Common myeloid progenitor, CD34-positive (primary cell): ENCODE data around the gene CPEB3.

Experiments used
- CTCF ChIA-PET: fragments of 350-600 bp; sonication (Branson Sonifier 250); formaldehyde crosslinking; loops from one replicate; lab custom pipeline; 2021; ENCODE audit warnings: antibody characterized with exemption; lab: Charles Lee
- POLR2A ChIA-PET: fragments of 350-600 bp; sonication (Branson Sonifier 250); formaldehyde crosslinking; loops from one replicate; lab custom pipeline; 2021; ENCODE audit warnings: antibody characterized with exemption; lab: Charles Lee
- DNase-seq, 3 donors: peaks; one replicate each; pipeline versions ENCODE4 v3.0.0 to v3.0.0-alpha.2; 2013
- H3K27ac ChIP-seq, 2 experiments: 1 replicate in 1 of 2; 2 replicates in 1 of 2; pipeline ENCODE4 v1.7.0; 2013; ENCODE audit warnings: inconsistent platforms in 2 of 2, low read length in 2 of 2, mild to moderate bottlenecking in 2 of 2, low read depth in 1 of 2, moderate library complexity in 1 of 2; ENCODE audit not compliant: severe bottlenecking in 2 of 2, insufficient read depth in 1 of 2, poor library complexity in 1 of 2
- H3K27me3 ChIP-seq, 5 experiments: replicated peaks in 2 of 5; 1 replicate in 3 of 5; 2 replicates in 2 of 5; pipeline versions ENCODE4 v1.6.1 to v1.7.0; 2013; ENCODE audit warnings: low read length in 4 of 5, mild to moderate bottlenecking in 2 of 5, moderate library complexity in 2 of 5, inconsistent platforms in 1 of 5; ENCODE audit not compliant: insufficient read depth in 5 of 5, control insufficient read depth in 4 of 5
- H3K36me3 ChIP-seq, 4 experiments: 1 replicate in 2 of 4; 2 replicates in 2 of 4; pipeline versions ENCODE4 v1.6.1 to v1.7.0; 2013; ENCODE audit warnings: low read length in 3 of 4, control low read depth in 1 of 4, mild to moderate bottlenecking in 1 of 4; ENCODE audit not compliant: control insufficient read depth in 4 of 4, insufficient read depth in 4 of 4
- H3K4me1 ChIP-seq, 4 experiments: 1 replicate in 3 of 4; 2 replicates in 1 of 4; pipeline versions ENCODE4 v1.6.1 to v1.7.1; 2013; ENCODE audit warnings: low read length in 3 of 4, mild to moderate bottlenecking in 3 of 4, control low read depth in 1 of 4, inconsistent platforms in 1 of 4, moderate library complexity in 1 of 4; ENCODE audit not compliant: control insufficient read depth in 4 of 4, insufficient read depth in 4 of 4; ENCODE audit errors: control extremely low read depth in 1 of 4
- H3K4me3 ChIP-seq, 7 experiments: 1 replicate in 4 of 7; 2 replicates in 3 of 7; pipeline versions ENCODE4 v1.5.1 to v1.7.0; 2013; ENCODE audit warnings: mild to moderate bottlenecking in 7 of 7, low read length in 6 of 7, moderate library complexity in 6 of 7, inconsistent platforms in 2 of 7, low read depth in 2 of 7, control low read depth in 1 of 7; ENCODE audit not compliant: insufficient read depth in 4 of 7, control insufficient read depth in 1 of 7; ENCODE audit errors: extremely low read depth in 1 of 7
- H3K9me3 ChIP-seq, 5 experiments: 1 replicate in 4 of 5; 2 replicates in 1 of 5; pipeline versions ENCODE4 v1.6.1 to v1.7.1; 2013; ENCODE audit warnings: low read length in 4 of 5, mild to moderate bottlenecking in 2 of 5, inconsistent platforms in 1 of 5, low read depth in 1 of 5, moderate library complexity in 1 of 5; ENCODE audit not compliant: control insufficient read depth in 4 of 5, insufficient read depth in 2 of 5; ENCODE audit errors: control extremely low read depth in 1 of 5
- WGBS: methylation state at CpG from one replicate; pipeline ENCODE4 v1.1.5; 2013; ENCODE audit not compliant: insufficient coverage; 5-methylcytosine and 5-hydroxymethylcytosine counted together

CPEB3 gene

DNA sequence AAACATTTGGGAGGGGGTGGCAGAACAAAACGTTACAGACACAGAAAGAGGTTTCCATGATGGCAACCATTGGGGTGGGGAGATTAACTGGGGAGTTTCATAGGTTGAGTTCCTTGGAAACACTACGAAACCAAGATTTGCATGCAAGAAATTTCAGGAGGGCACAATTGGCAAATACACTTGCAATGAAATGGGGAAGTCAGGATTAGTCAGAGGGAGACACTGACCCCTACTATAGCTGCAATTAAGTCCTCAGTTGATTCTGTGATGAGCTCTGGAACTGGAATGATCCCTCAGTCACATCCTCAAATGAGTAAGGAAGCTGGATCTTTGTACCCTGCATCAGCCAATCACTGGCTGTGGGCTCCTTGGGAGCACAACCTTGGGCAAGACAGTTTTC is 22.1 kb downstream of the CPEB3 start:
- peak in 2 of 3 donors; percentile 15 to 23 for DNase-seq
- H3K27me3 ChIP-seq, result no peaks in the 10 kb centered on the region
- WGBS, result 100% methylated on average over 1 of the region's 2 CpGs
- no peaks in the 10 kb centered on the region for H3K9me3 ChIP-seq
- H3K4me3 ChIP-seq, result no peak overlapping the region
- CTCF ChIA-PET, result interaction anchor here (0.8 to 1.1 kb wide), 2 partner anchors 21 to 23 kb away, joined by 3 to 5 read pairs; partner anchors contain the start of genes CPEB3 and MARCHF5
- POLR2A ChIA-PET, result interaction anchor here (0.6 kb wide), 1 partner anchor 306 kb away, joined by 3 read pairs; no protein-coding TSS in a partner anchor
- no peaks in the 10 kb centered on the region for H3K36me3 ChIP-seq
- H3K4me1 ChIP-seq, result no peaks in the 10 kb centered on the region
- no peak overlapping the region for H3K27ac ChIP-seq

DNA sequence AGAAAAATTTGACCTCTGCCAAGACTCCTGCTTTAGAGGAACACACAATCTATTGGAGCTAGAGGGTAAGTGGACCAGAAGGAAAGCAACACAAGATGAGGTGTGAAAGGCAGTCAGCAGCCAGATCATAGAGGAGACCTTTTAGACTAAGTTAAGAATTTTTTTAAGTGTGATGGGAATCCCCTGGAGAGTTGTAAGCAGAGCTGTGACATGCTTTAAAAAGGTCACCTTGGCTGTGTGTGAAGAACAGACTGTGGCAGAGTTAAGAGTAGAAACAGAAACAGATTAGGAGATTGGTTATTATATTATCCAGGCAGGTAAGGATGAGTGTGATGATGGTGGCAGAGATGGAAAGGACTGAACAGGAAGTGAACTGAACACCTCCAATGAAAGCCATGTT is 23.5 kb downstream of the CPEB3 start:
- POLR2A ChIA-PET, result interaction anchor here (0.6 kb wide), 1 partner anchor 19 kb away, joined by 4 read pairs; no protein-coding TSS in a partner anchor
- no peaks in the 10 kb centered on the region for H3K4me1 ChIP-seq
- DNase-seq, result no peak
- no peak overlapping the region for H3K27ac ChIP-seq
- no peaks in the 10 kb centered on the region for H3K9me3 ChIP-seq
- CTCF ChIA-PET, result interaction anchor here (1.0 to 1.2 kb wide), 2 partner anchors 9 to 23 kb away, joined by 3 read pairs; no protein-coding TSS in a partner anchor
- H3K27me3 ChIP-seq, result no peaks in the 10 kb centered on the region
- no peak overlapping the region for H3K4me3 ChIP-seq
- H3K36me3 ChIP-seq, result no peaks in the 10 kb centered on the region

DNA sequence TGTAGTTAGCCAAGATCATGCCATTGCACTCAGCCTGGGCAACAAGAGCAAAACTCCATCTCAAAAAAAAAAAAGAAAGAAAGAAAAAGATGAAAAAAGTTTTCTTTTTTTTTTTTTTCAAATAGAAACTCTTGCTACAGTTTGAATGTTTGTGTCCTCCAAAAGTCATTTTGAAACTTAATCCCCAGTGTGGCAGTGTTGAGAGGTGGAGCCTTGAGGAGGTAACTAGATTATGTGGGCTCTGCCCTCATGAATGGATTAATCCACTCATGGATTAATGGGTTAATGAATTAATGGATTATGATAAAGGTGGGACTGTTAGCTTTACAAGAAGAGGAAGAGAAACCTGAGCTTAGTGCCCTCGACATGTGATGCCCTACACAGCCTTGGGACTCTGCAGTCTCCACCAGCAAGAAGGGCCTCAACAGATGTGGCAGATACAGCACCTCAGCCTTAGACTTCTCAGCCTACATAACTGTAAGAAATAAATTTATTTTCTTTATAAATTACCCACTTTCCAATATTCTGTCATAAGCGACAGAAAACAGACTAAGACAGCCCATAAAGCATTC is 25.1 kb downstream of the CPEB3 start:
- no peaks in the 10 kb centered on the region for H3K4me1 ChIP-seq
- no peak for DNase-seq
- ChIA-PET CTCF (no interaction called here), POLR2A (no interaction called here)
- no peaks in the 10 kb centered on the region for H3K27me3 ChIP-seq
- no CpG with 5 or more reads among the region's 2 CpGs for WGBS
- no peak overlapping the region for H3K4me3 ChIP-seq
- H3K27ac ChIP-seq, result no peak overlapping the region
- H3K9me3 ChIP-seq, result no peaks in the 10 kb centered on the region
- H3K36me3 ChIP-seq, result no peaks in the 10 kb centered on the region

DNA sequence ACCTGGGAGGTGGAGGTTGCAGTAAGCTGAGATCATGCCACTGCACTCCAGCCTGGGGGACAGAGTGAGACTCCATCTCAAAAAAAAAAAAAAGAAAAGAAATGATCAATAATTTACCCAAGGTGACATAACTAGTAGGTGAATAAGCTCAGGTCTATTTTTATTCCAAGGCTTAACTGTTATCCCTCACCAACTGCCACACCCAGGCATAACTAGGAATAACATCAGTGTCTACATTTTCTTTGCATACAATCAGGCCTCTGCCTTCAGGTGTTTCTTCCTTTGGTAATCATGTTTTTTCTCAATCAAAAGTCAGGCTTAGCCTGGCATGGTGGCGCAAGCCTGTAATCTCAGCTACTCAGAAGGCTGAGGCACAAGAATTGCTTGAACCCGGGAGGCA is 26.6 kb downstream of the CPEB3 start:
- ChIA-PET CTCF (interaction anchor here (1.4 kb wide), 1 partner anchor 9 kb away, joined by 4 read pairs; no protein-coding TSS in a partner anchor), POLR2A (no interaction called here)
- no peaks in the 10 kb centered on the region for H3K27me3 ChIP-seq
- DNase-seq, result no peak
- H3K4me3 ChIP-seq, result no peak overlapping the region
- H3K27ac ChIP-seq, result no peak overlapping the region
- 100% methylated on average over 2 of the region's 2 CpGs for WGBS
- H3K9me3 ChIP-seq, result no peaks in the 10 kb centered on the region
- H3K36me3 ChIP-seq, result no peaks in the 10 kb centered on the region
- H3K4me1 ChIP-seq, result no peaks in the 10 kb centered on the region

DNA sequence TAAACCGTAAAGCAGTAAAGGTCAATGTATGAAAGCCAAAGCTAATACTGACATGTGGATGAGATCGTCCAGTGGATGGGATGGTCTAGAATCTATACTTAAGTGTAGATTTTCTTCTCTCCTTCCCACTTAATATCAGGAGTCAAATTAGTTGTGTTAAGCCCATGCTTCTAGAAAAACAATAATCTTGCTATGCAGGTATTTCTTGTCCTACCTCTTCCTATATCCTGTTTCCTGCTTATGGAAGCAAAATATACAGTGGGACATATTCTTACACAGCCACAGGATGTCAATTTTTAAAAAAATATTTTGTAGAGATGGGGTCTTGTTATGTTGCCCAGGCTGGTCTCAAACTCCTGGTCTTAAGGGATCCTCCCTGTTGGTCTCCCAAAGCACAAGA is 27.5 kb downstream of the CPEB3 start:
- WGBS, result no CpG with 5 or more reads among the region's 2 CpGs
- H3K4me3 ChIP-seq, result no peak overlapping the region
- CTCF ChIA-PET, result interaction anchor here (1.4 kb wide), 1 partner anchor 8 kb away, joined by 4 read pairs; no protein-coding TSS in a partner anchor
- no peaks in the 10 kb centered on the region for H3K9me3 ChIP-seq
- POLR2A ChIA-PET, result no interaction called here
- H3K27ac ChIP-seq, result no peak overlapping the region
- no peaks in the 10 kb centered on the region for H3K4me1 ChIP-seq
- H3K27me3 ChIP-seq, result no peaks in the 10 kb centered on the region
- H3K36me3 ChIP-seq, result no peaks in the 10 kb centered on the region
- DNase-seq, result no peak

DNA sequence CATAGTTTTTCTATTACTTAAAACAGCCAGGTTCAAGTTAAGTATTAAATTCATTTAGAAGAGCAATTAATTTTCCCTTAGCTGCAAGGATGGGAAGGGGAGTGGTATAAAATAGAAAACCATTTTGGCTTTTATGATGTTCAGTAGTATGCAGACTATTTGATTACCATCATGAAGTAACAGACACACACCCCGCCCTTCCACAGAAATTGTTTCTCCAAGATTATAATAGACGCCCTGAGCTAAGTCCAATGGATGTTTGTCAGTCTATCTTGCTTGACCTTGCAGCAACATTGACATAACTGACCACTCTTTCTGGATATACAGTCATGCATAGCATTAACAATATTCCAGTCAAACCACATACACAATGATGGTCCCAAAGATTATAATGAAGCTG is 42.3 kb downstream of the CPEB3 start:
- H3K27ac ChIP-seq, result no peak overlapping the region
- no peak overlapping the region for H3K4me3 ChIP-seq
- peaks cover 0 to 3% (median 0%) of the 10 kb centered on the region in 4 experiments for H3K4me1 ChIP-seq
- WGBS, result 100% methylated on average over 2 of the region's 2 CpGs
- CTCF ChIA-PET, result no interaction called here
- POLR2A ChIA-PET, result interaction anchor here (0.7 kb wide), 1 partner anchor 43 kb away, joined by 4 read pairs; the partner anchor contains the start of gene MARCHF5
- no peaks in the 10 kb centered on the region for H3K9me3 ChIP-seq
- DNase-seq, result no peak
- H3K27me3 ChIP-seq, result no peaks in the 10 kb centered on the region
- no peaks in the 10 kb centered on the region for H3K36me3 ChIP-seq

DNA sequence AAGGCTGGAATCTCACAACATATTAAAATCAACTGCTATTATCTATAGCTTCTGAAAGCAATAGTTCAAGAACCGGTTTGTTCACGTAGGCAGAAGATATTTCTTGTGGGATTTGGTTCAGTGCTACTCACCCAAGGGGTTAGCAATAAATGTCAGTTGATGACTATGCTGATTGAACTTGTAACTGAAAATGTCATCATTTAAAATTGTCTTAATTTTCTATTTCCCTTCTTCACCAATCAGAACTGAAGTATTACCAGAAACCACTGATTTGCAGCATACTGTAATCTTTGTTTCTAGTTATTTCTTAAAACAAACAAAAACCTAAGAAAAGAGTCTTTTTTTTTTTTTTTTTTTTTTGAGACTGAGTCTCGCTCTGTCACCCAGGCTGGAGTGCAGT is 46.1 kb downstream of the CPEB3 start:
- Histone ChIP-seq H3K36me3 (no peaks in the 10 kb centered on the region), H3K9me3 (no peaks in the 10 kb centered on the region), H3K4me3 (no peak overlapping the region), H3K27ac (no peak overlapping the region), H3K4me1 (peaks cover 11 to 27% (median 13%) of the 10 kb centered on the region in 4 experiments), H3K27me3 (no peaks in the 10 kb centered on the region)
- no CpG with 5 or more reads among the region's 3 CpGs for WGBS
- ChIA-PET CTCF (no interaction called here), POLR2A (no interaction called here)
- DNase-seq, result no peak
